ENCODE measurements around the gene FPGS. TPM values are rescaled to one million over a fixed set of nuclear protein-coding genes. Genes with fewer than 3 reads are reported as not detected.

FPGS gene
- polyA plus RNA-seq, 2 of the 4 experiments (the other 2 are of a cell fraction) = 28.8 to 48.5 TPM

- no peak for TF ChIP-seq CTCF (IDR thresholded peaks at IDR 0.05)
- no peak for TF ChIP-seq CBX2 (IDR thresholded peaks at IDR 0.05; ENCODE audit: borderline replicate concordance, low read depth)
- TF ChIP-seq MYC (IDR thresholded peaks at IDR 0.05; ENCODE audit: borderline replicate concordance, low read length) = no peak
- TF ChIP-seq KDM5A (IDR thresholded peaks at IDR 0.05) = no peak
- no peak for TF ChIP-seq CBX8 (IDR thresholded peaks at IDR 0.05)
- no peak for TF ChIP-seq ZC3H11A (IDR thresholded peaks at IDR 0.05)
These were observed 31.6 kb upstream of the FPGS start (continued) for GRCh38 chr9:127770905-127771569.

- Histone ChIP-seq H3K4me1 (peaks cover 4% of the 10 kb centered on the region; the same call in 1 of the 3 replicates), H3K27ac (peak overlapping the region; percentile 50 to 54; a peak in 5 of 6 replicates), H3K4me3 (peak overlapping the region; percentile 40), H3K9me3 (no peaks in the 10 kb centered on the region), H3K4me2 (peak overlapping the region; percentile 74)
- POLR2A ChIA-PET = interaction anchor here (0.6 to 1.0 kb wide), 7 partner anchors 9 to 231 kb away, joined by 3 to 5 read pairs (median 4); partner anchors contain the start of gene CDK9
- 4% methylated on average over 11 of the region's 19 CpGs for WGBS (ENCODE audit: missing lambda C conversion rate)
- FAIRE-seq (no peak), ATAC-seq (no peak; a peak in 1 of 6 replicates), DNase-seq (ENCODE audit: low read depth in 1 of 2, low spot score in 1 of 2) (no peak)
- CTCF ChIA-PET = interaction anchor here (0.8 to 15.5 kb wide), 8 partner anchors 12 to 101 kb away, joined by 3 to 157 read pairs (median 5); partner anchors contain the start of genes CDK9, SH2D3C and TOR2A
- TF ChIP-seq MAX (IDR thresholded peaks at IDR 0.05) (0 out of 2 replicates have a peak, but pooled peaks have one; percentile 3), ZNF302 (CRISPR knock-in tag; IDR thresholded peaks at IDR 0.05) (no peak)
These were observed 31.0 kb upstream of the FPGS start for GRCh38 chr9:127771570-127772189.

- Histone ChIP-seq H3K4me3 (no peak overlapping the region), H3K4me1 (peaks cover 4% of the 10 kb centered on the region; the same call in 1 of the 3 replicates), H3K4me2 (no peak overlapping the region), H3K27ac (no peak overlapping the region), H3K9me3 (no peaks in the 10 kb centered on the region)
- ATAC-seq = no peak
- 91% methylated on average over 5 of the region's 5 CpGs for WGBS (ENCODE audit: missing lambda C conversion rate)
- POLR2A ChIA-PET = no interaction called here
- no peak for FAIRE-seq
- CTCF ChIA-PET = interaction anchor here (4.5 to 15.5 kb wide), 3 partner anchors 11 to 98 kb away, joined by 20 to 157 read pairs (median 47); partner anchors contain the start of genes CDK9, SH2D3C and TOR2A
- TF ChIP-seq EP300 (IDR thresholded peaks at IDR 0.05) = no peak
- no peak for DNase-seq (ENCODE audit: low read depth in 1 of 2, low spot score in 1 of 2)
These were observed 30.1 kb upstream of the FPGS start for GRCh38 chr9:127772603-127773002.

GRCh38 chr9:127773272-127773671, 29.4 kb upstream of the FPGS start:
- ATAC-seq = no peak
- no peak for FAIRE-seq
- CTCF ChIA-PET = interaction anchor here (4.5 to 15.5 kb wide), 3 partner anchors 10 to 97 kb away, joined by 20 to 157 read pairs (median 47); partner anchors contain the start of genes CDK9, SH2D3C and TOR2A
- no peak overlapping the region for H3K4me2 ChIP-seq
- no peak for DNase-seq (ENCODE audit: low read depth in 1 of 2, low spot score in 1 of 2)
- no peak overlapping the region for H3K27ac ChIP-seq
- POLR2A ChIA-PET = no interaction called here
- H3K9me3 ChIP-seq = no peaks in the 10 kb centered on the region
- peaks cover 4% of the 10 kb centered on the region; the same call in 1 of the 3 replicates for H3K4me1 ChIP-seq
- WGBS (ENCODE audit: missing lambda C conversion rate) = 63% methylated on average over 3 of the region's 3 CpGs
- H3K4me3 ChIP-seq = no peak overlapping the region
- no peak for TF ChIP-seq MYC (IDR thresholded peaks at IDR 0.05; ENCODE audit: borderline replicate concordance, low read length)
- no peak for TF ChIP-seq POLR2AphosphoS2 (conservative IDR thresholded peaks at IDR 0.05; ENCODE audit: low read length)
- no peak for TF ChIP-seq SREBF2 (IDR thresholded peaks at IDR 0.05)
- TF ChIP-seq ELK1 (IDR thresholded peaks at IDR 0.05; ENCODE audit: low read depth, low read length) = no peak
- TF ChIP-seq HDAC2 (IDR thresholded peaks at IDR 0.05) = no peak
- TF ChIP-seq RARB (CRISPR knock-in tag; IDR thresholded peaks at IDR 0.05) = no peak
- TF ChIP-seq CBX2 (IDR thresholded peaks at IDR 0.05; ENCODE audit: borderline replicate concordance, low read depth) = no peak
- TF ChIP-seq FOSL2 (IDR thresholded peaks at IDR 0.05) = no peak
- TF ChIP-seq FOSL2 (CRISPR knock-in tag; IDR thresholded peaks at IDR 0.05) = no peak
- TF ChIP-seq CBX8 (IDR thresholded peaks at IDR 0.05) = no peak
- TF ChIP-seq EHMT2 (IDR thresholded peaks at IDR 0.05; ENCODE audit: low read depth) = no peak
- no peak for TF ChIP-seq NFE2L2 (conservative IDR thresholded peaks at IDR 0.05; ENCODE audit: low read length)
- no peak for TF ChIP-seq RNF2 (IDR thresholded peaks at IDR 0.05; ENCODE audit: borderline replicate concordance, low read depth)
- TF ChIP-seq FOXS1 (CRISPR knock-in tag; IDR thresholded peaks at IDR 0.05) = no peak
- no peak for TF ChIP-seq CTCF (IDR thresholded peaks at IDR 0.05)
- TF ChIP-seq RAD21 (conservative IDR thresholded peaks at IDR 0.05 in 1 of 2, IDR thresholded peaks at IDR 0.05 in 1 of 2) = no peak
- no peak for TF ChIP-seq POLR2A (IDR thresholded peaks at IDR 0.05; ENCODE audit: low read length)
- no peak for TF ChIP-seq SMC3 (IDR thresholded peaks at IDR 0.05)
- no peak for TF ChIP-seq MAFK (IDR thresholded peaks at IDR 0.05; ENCODE audit: partially characterized antibody)
- TF ChIP-seq GATA3 (IDR thresholded peaks at IDR 0.05; ENCODE audit: borderline replicate concordance) = no peak

All from A549 (cell line).